B cell (primary cell): ENCODE results near the gene OR2B6. TPM values are rescaled to one million over a fixed set of nuclear protein-coding genes. Genes with fewer than 3 reads are reported as not detected.

Experiments used
- ATAC-seq: fragments of 200-7000 bp; cut with Tn5 transposase; one replicate; pipeline ENCODE4 v1.10.0; 2021; ENCODE audit warnings: low read depth, mild to moderate bottlenecking, moderate number of reproducible peaks, moderate library complexity
- CTCF ChIA-PET: fragments of 350-600 bp; sonication (Branson Sonifier 250); formaldehyde crosslinking; loops from one replicate; lab custom pipeline; 2021; ENCODE audit warnings: antibody characterized with exemption, inconsistent platforms; lab: Charles Lee
- POLR2A ChIA-PET: fragments of 350-600 bp; sonication (Branson Sonifier 250); formaldehyde crosslinking; loops from one replicate; lab custom pipeline; 2021; ENCODE audit warnings: antibody characterized with exemption; lab: Charles Lee
- DNase-seq: peaks from one replicate; pipeline ENCODE4 v3.0.0; 2013
- H2AFZ ChIP-seq: 2 replicates; pipeline ENCODE4 v1.6.1; 2012; ENCODE audit warnings: mild to moderate bottlenecking, low read depth, low read length; ENCODE audit not compliant: insufficient read depth, poor library complexity, severe bottlenecking
- H3K27ac ChIP-seq, 2 donors: 1 replicate in 1 of 2; 2 replicates in 1 of 2; pipeline ENCODE4 v1.5.1; 2012 to 2013; ENCODE audit warnings: low read length in 2 of 2, mild to moderate bottlenecking in 2 of 2, moderate library complexity in 1 of 2
- H3K27me3 ChIP-seq, 4 experiments: fragments of 200-600 bp in 1 of 4; sonication (generic) in 1 of 4; replicated peaks in 1 of 4; 1 replicate in 2 of 4; 2 replicates in 2 of 4; pipeline versions ENCODE4 v1.6.1 to v1.7.0; 2013 to 2016; ENCODE audit warnings: low read length in 3 of 4, mild to moderate bottlenecking in 2 of 4, mixed read lengths in 1 of 4, moderate library complexity in 1 of 4; ENCODE audit not compliant: insufficient read depth in 4 of 4, control insufficient read depth in 3 of 4; ENCODE audit errors: control extremely low read depth in 1 of 4
- H3K36me3 ChIP-seq, 2 experiments: replicated peaks in 1 of 2; 1 replicate in 1 of 2; 2 replicates in 1 of 2; pipeline versions ENCODE4 v1.6.1 to v1.7.1; 2013; ENCODE audit warnings: low read length in 1 of 2; ENCODE audit not compliant: insufficient read depth in 2 of 2, control insufficient read depth in 1 of 2; ENCODE audit errors: control extremely low read depth in 1 of 2, extremely low read depth in 1 of 2
- H3K4me1 ChIP-seq, 2 donors: fragments of 200-600 bp in 1 of 2; sonication (generic) in 1 of 2; 1 replicate in 1 of 2; 2 replicates in 1 of 2; pipeline versions ENCODE4 v1.5.1 to v1.6.1; 2013 to 2017; ENCODE audit warnings: low read length in 2 of 2; ENCODE audit not compliant: control insufficient read depth in 2 of 2, insufficient read depth in 2 of 2
- H3K4me2 ChIP-seq: replicated peaks from 2 replicates; pipeline ENCODE3; 2012; ENCODE audit warnings: mild to moderate bottlenecking, low read depth, low read length; ENCODE audit not compliant: poor library complexity, severe bottlenecking
- H3K4me3 ChIP-seq, 5 experiments: fragments of 200-600 bp in 1 of 5; sonication (generic) in 1 of 5; 1 replicate in 3 of 5; 2 replicates in 2 of 5; pipeline versions ENCODE4 v1.5.1 to v1.7.0; 2011 to 2016; ENCODE audit warnings: low read length in 4 of 5, mild to moderate bottlenecking in 4 of 5, low read depth in 2 of 5, control low read depth in 1 of 5, moderate library complexity in 1 of 5; ENCODE audit not compliant: insufficient read depth in 1 of 5; ENCODE audit errors: control extremely low read depth in 1 of 5, extremely low read depth in 1 of 5
- H3K79me2 ChIP-seq: fragments of 200-600 bp; sonication (generic); one replicate; pipeline ENCODE4 v1.6.0; 2016; ENCODE audit warnings: low read length; ENCODE audit not compliant: control insufficient read depth, insufficient read depth
- H3K9ac ChIP-seq: fragments of 200-600 bp; sonication (generic); 2 replicates; pipeline ENCODE4 v1.6.1; 2017; ENCODE audit warnings: mild to moderate bottlenecking, low read length, moderate library complexity
- H3K9me3 ChIP-seq, 3 donors: one replicate each; pipeline versions ENCODE4 v1.6.1 to v1.7.1; 2013; ENCODE audit warnings: low read length in 2 of 3; ENCODE audit not compliant: control insufficient read depth in 2 of 3, insufficient read depth in 1 of 3; ENCODE audit errors: control extremely low read depth in 1 of 3
- H4K20me1 ChIP-seq: 2 replicates; pipeline ENCODE4 v1.6.0; 2012; ENCODE audit warnings: mild to moderate bottlenecking, low read length; ENCODE audit not compliant: insufficient read depth, control insufficient read depth, poor library complexity, severe bottlenecking
- H3K27ac Mint-ChIP-seq: one replicate; pipeline ENCODE4 v1.8.0; 2021; ENCODE audit warnings: mixed read lengths
- H3K27me3 Mint-ChIP-seq: one replicate; pipeline ENCODE4 v1.8.0; 2021; ENCODE audit warnings: mixed read lengths
- H3K4me1 Mint-ChIP-seq: one replicate; pipeline ENCODE4 v1.8.0; 2021; ENCODE audit warnings: mixed read lengths
- H3K4me3 Mint-ChIP-seq: one replicate; pipeline ENCODE4 v1.8.0; 2021; ENCODE audit warnings: mixed read lengths
- H3K9me3 Mint-ChIP-seq: one replicate; pipeline ENCODE4 v1.8.0; 2022; ENCODE audit warnings: mixed read lengths; ENCODE audit not compliant: insufficient read depth
- CTCF ChIP-seq: fragments of 200-600 bp; IDR thresholded peaks from one replicate; pipeline ENCODE4 v1.8.0; 2022; ENCODE audit warnings: antibody characterized with exemption, mild to moderate bottlenecking
- EZH2 ChIP-seq: IDR thresholded peaks from 2 replicates; pipeline ENCODE4 v1.6.1; 2012; ENCODE audit warnings: borderline replicate concordance, low read depth, mild to moderate bottlenecking, moderate library complexity, low read length; ENCODE audit not compliant: insufficient read depth, poor library complexity, severe bottlenecking
- WGBS: methylation state at CpG from one replicate; pipeline ENCODE4 v1.1.5; 2013; ENCODE audit warnings: missing lambda C conversion rate; ENCODE audit not compliant: insufficient coverage; 5-methylcytosine and 5-hydroxymethylcytosine counted together
- intact Hi-C: fragments of 100-400 bp; cut with micrococcal nuclease; formaldehyde crosslinking; loops from one replicate; pipeline ENCODE4 v1.10.0; 2022
- polyA plus RNA-seq: library from polyadenylated mRNA; depleted of rRNA; stranded (reverse); fragments of >200 nt; gene quantifications from 2 replicates; pipeline ENCODE4 v1.2.3, GENCODE V29; 2012
- total RNA-seq, 2 donors: library from RNA; stranded (reverse); fragments of 120-200 nt in 1 of 2; gene quantifications; 1 replicate in 1 of 2; 2 replicates in 1 of 2; pipeline versions ENCODE4 v1.2.3 to v1.2.4, GENCODE V29; 2013 to 2022

Gene OR2B6
- total and polyA plus RNA-seq, 2 donors (not counting 1 experiment from before 2014, with no cell fraction given), result not detected

- Histone ChIP-seq H3K4me1 (peaks cover 31% of the 10 kb centered on the region in 2 donors), H3K4me2 (peak overlapping the region; percentile 52), H3K36me3 (no peaks in the 10 kb centered on the region), H3K79me2 (no peaks in the 10 kb centered on the region), H3K4me3 (peak overlapping the region in 1 of 5 experiments; percentile 26), H3K27me3 (peaks cover 0 to 6% (median 0%) of the 10 kb centered on the region in 4 experiments), H3K9me3 (peaks cover 0 to 19% (median 17%) of the 10 kb centered on the region in 3 donors), H4K20me1 (no peaks in the 10 kb centered on the region), H3K9ac (peak overlapping the region; percentile 23), H3K27ac (peak overlapping the region; percentile 79), H2AFZ (peak overlapping the region; percentile 20)
- WGBS, result no CpG with 5 or more reads among the region's 4 CpGs
- Mint-ChIP-seq H3K9me3 (peaks cover 2% of the 10 kb centered on the region), H3K27ac (peak overlapping the region; percentile 87), H3K4me1 (peaks cover 30% of the 10 kb centered on the region), H3K27me3 (no peaks in the 10 kb centered on the region), H3K4me3 (peak overlapping the region; percentile 73)
- POLR2A ChIA-PET, result interaction anchor here (0.8 kb wide), 1 partner anchor 72 kb away, joined by 7 read pairs; no protein-coding TSS in a partner anchor
- no peak for TF ChIP-seq EZH2
- TF ChIP-seq CTCF, result no peak
- CTCF ChIA-PET, result no interaction called here
- ATAC-seq (peak; percentile 67), DNase-seq (peak; percentile 59)
- intact Hi-C loops, result no loop called here
These were observed 9.0 kb downstream of the OR2B6 start for GRCh38 chr6:27966044-27966443.

GRCh38 chr6:27966816-27967426 lies 9.9 kb downstream of the OR2B6 start:
- no peak for ATAC-seq
- WGBS, result 97% methylated on average over 19 of the region's 23 CpGs

More at GRCh38 chr6:27966816-27967426, 9.9 kb downstream of the OR2B6 start:
- Mint-ChIP-seq H3K27ac (peak overlapping the region; percentile 87), H3K9me3 (peaks cover 2% of the 10 kb centered on the region), H3K4me3 (peak overlapping the region; percentile 73), H3K27me3 (no peaks in the 10 kb centered on the region), H3K4me1 (peaks cover 30% of the 10 kb centered on the region)
- no peak for DNase-seq
- H3K27ac ChIP-seq, result peak overlapping the region; percentile 79
- H3K27me3 ChIP-seq, result peaks cover 0 to 6% (median 0%) of the 10 kb centered on the region in 4 experiments
- no peaks in the 10 kb centered on the region for H4K20me1 ChIP-seq
- no peaks in the 10 kb centered on the region for H3K36me3 ChIP-seq
- peak overlapping the region; percentile 20 for H2AFZ ChIP-seq
- H3K4me1 ChIP-seq, result peaks cover 31% of the 10 kb centered on the region in 2 donors
- intact Hi-C loops, result no loop called here
- CTCF ChIA-PET, result no interaction called here
- no peak overlapping the region for H3K9ac ChIP-seq
- no peak for TF ChIP-seq EZH2
- no peak for TF ChIP-seq CTCF
- no peaks in the 10 kb centered on the region for H3K79me2 ChIP-seq
- POLR2A ChIA-PET, result no interaction called here
- H3K4me2 ChIP-seq, result peak overlapping the region; percentile 52
- H3K9me3 ChIP-seq, result peaks cover 0 to 19% (median 17%) of the 10 kb centered on the region in 3 donors
- H3K4me3 ChIP-seq, result peak overlapping the region in 1 of 5 experiments; percentile 26
